HuH-7.5 (cell line): ENCODE results near the gene TERT.
"Not testable (repeated sequence)": the region's sequence is repeated elsewhere in the genome, so short reads cannot be mapped to it uniquely, and the experiment has no call there.

Experiments used
- DNase-seq: peaks from one replicate; pipeline ENCODE4 v3.0.0; 2011; ENCODE audit warnings: low spot score

The TERT gene

DNA sequence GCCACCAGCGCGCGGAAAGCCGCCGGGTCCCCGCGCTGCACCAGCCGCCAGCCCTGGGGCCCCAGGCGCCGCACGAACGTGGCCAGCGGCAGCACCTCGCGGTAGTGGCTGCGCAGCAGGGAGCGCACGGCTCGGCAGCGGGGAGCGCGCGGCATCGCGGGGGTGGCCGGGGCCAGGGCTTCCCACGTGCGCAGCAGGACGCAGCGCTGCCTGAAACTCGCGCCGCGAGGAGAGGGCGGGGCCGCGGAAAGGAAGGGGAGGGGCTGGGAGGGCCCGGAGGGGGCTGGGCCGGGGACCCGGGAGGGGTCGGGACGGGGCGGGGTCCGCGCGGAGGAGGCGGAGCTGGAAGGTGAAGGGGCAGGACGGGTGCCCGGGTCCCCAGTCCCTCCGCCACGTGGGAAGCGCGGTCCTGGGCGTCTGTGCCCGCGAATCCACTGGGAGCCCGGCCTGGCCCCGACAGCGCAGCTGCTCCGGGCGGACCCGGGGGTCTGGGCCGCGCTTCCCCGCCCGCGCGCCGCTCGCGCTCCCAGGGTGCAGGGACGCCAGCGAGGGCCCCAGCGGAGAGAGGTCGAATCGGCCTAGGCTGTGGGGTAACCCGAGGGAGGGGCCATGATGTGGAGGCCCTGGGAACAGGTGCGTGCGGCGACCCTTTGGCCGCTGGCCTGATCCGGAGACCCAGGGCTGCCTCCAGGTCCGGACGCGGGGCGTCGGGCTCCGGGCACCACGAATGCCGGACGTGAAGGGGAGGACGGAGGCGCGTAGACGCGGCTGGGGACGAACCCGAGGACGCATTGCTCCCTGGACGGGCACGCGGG is at the start of gene TERT:
TSS of gene TERT (minus strand) at position 234 of the 815 bp plus-strand sequence. CDS start at position 155, 79 bp downstream.
- DNase-seq: peak; percentile 39

DNA sequence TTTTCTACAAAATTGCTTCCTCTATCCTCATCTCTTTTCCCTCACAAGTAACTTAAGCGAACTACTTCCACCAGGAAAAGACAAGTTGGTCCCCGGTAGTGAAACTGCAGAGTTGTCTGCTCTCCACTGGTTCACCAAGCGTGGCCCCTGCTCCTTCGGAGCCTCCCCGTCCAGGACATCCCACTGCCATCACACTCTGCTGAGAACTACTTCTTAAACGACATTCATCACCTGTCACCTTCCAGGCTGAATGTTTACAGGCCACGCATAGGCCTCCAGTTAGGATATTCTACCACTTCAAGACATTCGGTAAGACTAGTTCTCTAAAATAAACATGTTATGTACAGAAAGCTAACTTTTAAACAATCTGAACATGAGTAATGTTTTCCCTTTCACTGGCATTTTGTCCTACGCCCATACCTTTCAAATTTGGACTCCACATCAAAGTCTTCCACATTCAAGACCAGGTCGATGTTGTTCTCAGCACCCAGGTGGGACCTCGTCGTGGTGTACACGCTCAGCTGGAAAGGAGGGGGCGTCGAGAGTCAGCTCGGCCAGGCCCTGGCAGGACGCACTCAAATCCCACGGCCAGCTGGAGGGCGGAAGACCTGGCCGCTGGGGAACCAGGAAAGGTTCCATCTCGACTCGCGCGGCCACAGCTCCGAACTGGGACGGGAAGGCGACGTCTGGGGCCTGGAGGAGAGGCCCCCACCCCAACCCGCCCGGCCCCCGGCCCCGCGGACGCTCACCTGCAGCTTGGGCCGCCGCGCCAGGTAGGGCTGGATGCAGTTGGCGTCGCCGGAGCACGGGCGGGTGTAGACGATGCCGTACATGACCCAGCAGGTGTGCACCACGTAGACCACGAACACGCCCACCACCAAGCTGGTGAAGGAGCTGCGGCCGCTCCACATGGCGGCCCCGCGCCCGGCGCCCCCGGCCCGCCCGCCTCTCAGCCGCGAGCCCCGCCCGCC is 49.3 kb upstream of the TERT start:
- peak; percentile 47 for DNase-seq

- DNase-seq: no peak
Measured at GRCh38 chr5:1343315-1343751, 48.5 kb upstream of the TERT start.

GRCh38 chr5:1342711-1343110 is 47.8 kb upstream of the TERT start:
- not testable (repeated sequence) for DNase-seq

DNA sequence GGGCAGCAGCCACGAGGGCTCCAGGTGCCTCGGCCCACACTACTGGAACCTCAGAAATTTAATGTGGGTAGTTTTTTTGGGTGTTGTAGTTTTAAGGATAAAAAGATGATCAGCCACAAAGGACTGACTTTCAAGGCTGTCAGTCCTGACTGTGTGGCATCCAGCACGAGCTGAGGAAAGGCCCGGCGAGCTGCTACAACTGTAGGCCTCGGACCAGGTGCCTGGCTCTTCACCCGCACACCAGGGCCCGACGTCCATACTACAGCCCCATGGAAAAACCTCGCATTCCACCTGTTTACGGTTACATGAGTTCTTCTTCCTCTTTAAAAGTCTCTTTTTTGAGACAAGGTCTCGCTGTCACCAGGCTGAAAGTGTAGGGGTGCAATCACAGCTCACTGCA is 47.4 kb upstream of the TERT start:
- DNase-seq: no peak

DNA sequence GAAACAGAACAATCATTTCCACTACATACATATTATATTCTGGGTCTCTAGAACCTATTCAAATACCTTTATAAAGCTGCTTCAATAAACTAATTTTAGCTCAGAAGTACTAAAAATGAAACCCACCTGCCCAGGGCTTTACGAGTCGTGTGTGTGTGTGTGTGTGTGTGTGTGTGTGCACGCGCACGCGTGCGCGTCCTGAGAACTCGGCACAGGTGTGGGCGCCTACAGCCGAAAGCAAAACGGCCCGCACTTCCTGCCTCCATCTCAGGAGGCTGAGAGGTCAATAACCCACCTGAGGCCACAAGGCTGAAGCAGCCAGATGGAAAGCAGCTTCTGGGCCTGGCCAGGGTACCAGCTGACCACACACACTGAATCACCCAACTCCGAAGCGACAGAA is 47.0 kb upstream of the TERT start:
- no peak for DNase-seq

- not testable (repeated sequence) for DNase-seq
Measured at GRCh38 chr5:1339818-1340210, 44.9 kb upstream of the TERT start.

DNA sequence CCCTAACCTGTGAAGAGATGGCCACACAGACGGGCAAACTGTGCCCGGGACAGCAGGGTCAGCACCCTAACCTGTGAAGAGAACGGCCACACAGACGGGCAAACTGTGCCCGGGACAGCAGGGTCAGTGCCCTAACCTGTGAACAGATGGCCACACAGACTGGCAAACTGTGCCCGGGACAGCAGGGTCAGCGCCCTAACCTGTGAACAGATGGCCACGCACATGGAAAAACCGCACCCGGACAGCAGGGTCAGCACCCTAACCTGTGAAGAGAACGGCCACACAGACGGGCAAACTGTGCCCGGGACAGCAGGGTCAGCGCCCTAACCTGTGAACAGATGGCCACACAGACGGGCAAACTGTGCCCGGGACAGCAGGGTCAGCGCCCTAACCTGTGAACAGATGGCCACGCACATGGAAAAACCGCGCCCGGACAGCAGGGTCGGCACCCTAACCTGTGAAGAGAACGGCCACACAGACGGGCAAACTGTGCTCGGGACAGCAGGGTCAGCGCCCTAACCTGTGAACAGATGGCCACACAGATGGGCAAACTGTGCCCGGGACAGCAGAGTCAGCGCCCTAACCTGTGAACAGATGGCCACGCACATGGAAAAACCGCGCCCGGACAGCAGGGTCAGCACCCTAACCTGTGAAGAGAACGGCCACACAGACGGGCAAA is 44.4 kb upstream of the TERT start:
- not testable (repeated sequence) for DNase-seq

GRCh38 chr5:1338506-1339070 is 43.7 kb upstream of the TERT start:
- no peak for DNase-seq

- DNase-seq: no peak
Measured at GRCh38 chr5:1338196-1338490, 43.3 kb upstream of the TERT start.

GRCh38 chr5:1337489-1338195 is 42.8 kb upstream of the TERT start:
- no peak for DNase-seq

DNA sequence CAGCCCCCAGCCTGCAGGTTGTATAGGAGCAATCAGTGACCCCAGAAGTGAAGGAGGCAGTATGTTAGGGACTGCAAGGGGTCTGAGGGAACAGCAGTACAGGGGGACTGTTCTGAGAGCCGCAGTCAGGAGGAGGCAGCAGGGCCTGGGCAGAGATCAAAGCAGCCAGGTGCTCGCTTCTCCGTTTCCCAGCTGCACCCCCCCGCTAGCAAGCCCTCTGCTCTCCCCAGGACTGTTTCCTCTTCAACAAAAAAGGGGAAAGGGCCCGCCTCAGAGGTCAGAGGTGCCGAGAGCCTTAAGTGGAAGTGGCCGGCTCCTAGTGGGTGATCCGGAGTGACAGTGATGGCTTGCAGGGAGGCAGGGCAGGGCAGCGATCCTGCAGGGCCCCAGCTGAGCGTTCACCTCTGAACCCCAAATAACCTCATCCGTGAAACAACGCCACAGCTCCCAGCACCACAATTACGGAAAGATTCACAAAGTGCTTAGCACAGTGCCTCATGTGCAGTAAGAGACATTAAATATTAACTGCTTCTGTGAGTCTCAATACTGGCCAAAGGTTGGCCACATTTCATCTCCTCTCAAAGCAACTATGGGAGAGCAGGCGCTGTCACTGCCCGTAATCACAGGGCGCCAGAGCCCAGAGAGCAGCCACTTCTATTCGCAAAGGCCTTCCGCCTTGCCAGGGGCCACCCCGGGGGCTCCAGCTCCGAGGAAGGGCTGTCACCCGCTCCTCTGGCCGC is 42.1 kb upstream of the TERT start:
- no peak for DNase-seq

DNA sequence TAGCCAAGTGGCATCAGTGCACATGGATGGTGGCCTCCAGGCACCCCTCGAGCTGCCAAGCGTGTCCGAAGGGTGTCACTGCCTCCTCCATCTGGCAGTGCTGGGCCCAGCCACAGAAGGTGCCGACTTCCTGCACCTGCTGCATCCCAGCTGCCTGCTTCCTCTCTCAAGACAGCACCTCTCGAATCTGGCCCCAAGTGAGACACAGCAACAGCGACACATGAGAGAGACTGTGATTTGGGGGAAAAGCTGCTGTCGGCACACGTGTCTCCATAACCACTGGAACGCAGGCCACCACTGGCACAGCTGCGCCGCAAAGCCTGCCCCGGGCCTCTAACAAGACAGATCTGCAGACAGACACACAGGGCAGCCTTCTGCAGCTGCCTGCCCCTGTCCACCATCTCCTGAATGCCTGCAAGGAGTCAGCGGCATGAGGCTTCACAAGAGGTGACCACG is 41.3 kb upstream of the TERT start:
- DNase-seq: no peak

DNA sequence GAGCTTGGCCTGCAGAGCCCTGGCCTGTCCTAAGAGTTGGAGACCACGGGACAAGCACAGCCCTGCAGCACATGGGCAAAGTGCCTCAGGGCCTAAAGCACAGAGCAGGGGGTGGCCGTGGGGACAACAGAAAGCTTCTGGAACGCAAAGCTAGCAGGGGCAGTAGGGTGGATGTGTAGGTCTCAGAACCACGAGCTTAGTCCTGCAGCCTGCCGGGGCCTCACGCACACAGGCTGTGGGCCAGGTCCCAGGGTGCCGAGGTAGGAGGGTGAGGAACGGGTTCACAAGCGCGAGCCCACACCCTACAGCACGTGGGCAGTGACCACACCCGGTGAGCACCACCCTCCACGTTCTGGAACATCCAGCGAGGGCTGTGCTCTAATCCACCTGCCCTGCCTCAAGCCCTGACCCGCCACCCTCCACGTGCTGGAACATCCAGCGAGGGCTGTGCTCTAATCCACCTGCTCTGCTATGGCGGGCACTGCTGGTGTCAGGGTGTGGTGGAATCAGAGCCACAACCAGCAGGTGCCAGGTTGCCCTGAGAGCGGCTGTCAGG is 40.8 kb upstream of the TERT start:
- DNase-seq: no peak

DNA sequence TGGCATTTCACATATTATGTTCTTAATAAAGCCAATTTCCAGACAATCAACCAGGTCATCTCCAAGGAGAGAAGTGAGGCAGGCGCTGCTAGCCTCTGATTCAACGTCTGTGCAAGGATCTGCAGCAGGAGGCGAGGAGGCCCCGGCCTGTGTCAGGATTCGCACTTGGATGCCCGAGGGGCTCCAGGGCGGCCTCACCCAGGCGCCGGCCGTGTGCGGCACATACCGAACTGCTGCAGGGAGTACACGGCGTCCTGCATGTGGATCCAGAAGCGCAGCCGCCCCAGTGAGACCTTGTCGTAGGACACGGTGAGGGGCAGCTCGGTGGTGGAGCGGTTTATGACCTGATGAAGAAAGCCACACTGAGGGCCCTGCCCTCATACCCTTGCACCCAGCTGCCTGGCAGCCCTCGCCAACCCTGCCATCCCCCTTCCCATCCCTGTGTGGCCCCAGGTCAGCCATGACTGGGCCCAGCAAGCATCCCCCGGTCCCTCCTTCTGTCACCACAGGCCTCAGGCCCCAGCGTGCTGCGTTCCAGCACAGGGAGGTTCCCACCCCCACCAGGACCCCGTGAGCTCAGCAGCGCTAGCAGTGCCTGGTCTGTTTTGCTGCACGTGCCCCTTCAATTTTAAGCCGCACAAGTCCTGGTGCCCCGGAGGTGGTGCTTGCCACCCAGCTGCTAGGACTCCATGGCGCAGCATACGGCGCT is 40.1 kb upstream of the TERT start:
- no peak for DNase-seq

DNA sequence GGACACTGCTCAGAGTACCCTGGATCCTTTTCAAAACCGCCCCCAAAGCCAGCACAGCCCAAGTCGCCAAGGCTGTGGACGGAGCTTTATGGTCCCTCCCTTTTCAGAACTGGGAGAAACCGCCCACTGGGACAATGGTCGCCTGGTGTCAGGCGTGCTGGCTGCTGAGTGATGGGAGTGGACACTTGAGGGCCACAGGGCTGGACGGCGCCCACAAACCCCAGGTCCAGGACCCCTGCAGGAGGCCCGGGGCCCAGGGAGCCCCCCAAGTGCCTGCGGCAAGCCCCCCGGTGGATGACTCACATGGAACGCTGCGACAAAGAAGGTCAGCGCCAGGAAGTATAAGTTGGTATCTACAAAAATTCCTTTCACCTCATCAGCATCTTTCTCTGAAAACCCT is 39.1 kb upstream of the TERT start:
- no peak for DNase-seq

- DNase-seq: not testable (repeated sequence)
Measured at GRCh38 chr5:1333286-1333685, 38.4 kb upstream of the TERT start.

DNA sequence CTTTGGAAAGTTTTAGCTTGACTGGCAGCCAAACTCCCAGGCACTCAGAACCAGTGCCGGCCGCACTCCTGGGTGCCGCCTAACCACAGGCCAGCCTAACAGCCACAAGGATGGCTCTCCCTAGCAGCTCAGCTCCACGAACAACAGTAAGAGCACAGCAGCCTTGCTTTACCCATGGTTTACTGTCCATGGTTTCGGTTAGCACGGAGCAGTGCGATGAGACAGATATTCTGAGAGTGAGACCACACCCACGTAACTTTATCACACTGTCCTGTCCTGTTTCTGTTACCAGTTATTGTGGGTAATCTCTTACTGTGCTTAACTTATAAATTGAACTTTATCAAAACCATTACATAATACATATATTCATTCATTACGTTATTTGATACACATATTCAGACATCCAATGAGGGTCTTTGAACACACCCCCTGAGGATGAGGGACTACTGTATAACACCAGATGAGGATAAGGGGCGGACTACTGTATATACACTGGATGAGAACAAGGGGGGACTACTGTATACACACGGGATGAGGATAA is 37.7 kb upstream of the TERT start:
- no peak for DNase-seq

DNA sequence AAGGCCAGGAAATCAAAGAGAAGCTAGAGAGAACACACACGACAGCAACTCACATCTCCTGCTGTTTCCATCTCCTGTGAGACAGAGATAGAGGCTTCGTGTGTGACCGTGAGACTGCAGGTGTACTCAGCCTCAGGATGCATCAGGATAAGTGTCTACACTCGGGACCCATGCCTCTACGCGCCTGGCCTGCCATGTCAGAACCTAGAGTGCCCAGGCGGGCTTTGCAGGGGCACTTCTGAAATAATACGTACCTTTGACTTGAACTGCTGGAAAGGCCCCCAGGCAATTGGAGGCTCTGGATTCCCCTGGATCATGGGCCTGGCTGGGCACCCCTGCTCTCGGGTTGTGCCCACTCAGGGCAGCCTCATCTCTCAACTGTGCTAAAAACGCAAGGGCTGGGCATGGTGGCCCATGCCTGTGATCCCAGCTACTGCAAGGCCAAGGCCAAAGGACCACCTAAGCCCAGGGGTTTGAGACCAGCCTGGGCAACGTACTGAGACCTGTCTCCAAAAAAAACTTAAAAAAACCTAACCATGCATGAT is 37.1 kb upstream of the TERT start:
- DNase-seq: no peak
